ENCODE results near the gene FLT4. TPM values are rescaled to one million over a fixed set of nuclear protein-coding genes. Genes with fewer than 3 reads are reported as not detected.

FLT4 gene
- total and polyA plus RNA-seq, 9 of the 15 experiments (the other 6 are each of a cell fraction or from before 2014, with no cell fraction given) = 0.01 to 0.42 (median 0.14) TPM; not detected in 2

- no TSS peak for BruUV-seq (replicated peaks)
- no peak overlapping the region for H3K4me2 ChIP-seq (ENCODE audit: insufficient read depth, low read length)
Observed at GRCh38 chr5:180683220-180683922, 34.0 kb upstream of the FLT4 start.

More at GRCh38 chr5:180683220-180683922, 34.0 kb upstream of the FLT4 start:
- intact Hi-C loops (cut with micrococcal nuclease) = no loop called here
- Histone ChIP-seq H3K36me3 (ENCODE audit: control insufficient read depth, insufficient read depth, low read length) (no peaks in the 10 kb centered on the region), H2AFZ (ENCODE audit: low read depth, low read length) (no peak overlapping the region), H3K4me1 (replicated peaks in 1 of 2; ENCODE audit: control insufficient read depth in 2 of 2, insufficient read depth in 2 of 2, low read length in 2 of 2) (peaks cover 0 to 5% of the 10 kb centered on the region in 2 experiments; a peak in 1 of 5 replicates), H3K9ac (ENCODE audit: insufficient read depth in 1 of 2, low read depth in 2 of 2, low read length in 2 of 2) (no peak overlapping the region), H3K27me3 (ENCODE audit: control insufficient read depth in 2 of 2, insufficient read depth in 2 of 2, low read length in 2 of 2) (peaks cover 32 to 68% of the 10 kb centered on the region in 2 experiments), H3K4me3 (no peak overlapping the region), H3K9me3 (replicated peaks; ENCODE audit: control insufficient read depth, insufficient read depth, low read depth, low read length) (no peaks in the 10 kb centered on the region), H3K9me1 (ENCODE audit: control insufficient read depth, insufficient read depth, low read length) (no peaks in the 10 kb centered on the region), H4K20me1 (replicated peaks; ENCODE audit: control insufficient read depth, insufficient read depth, low read length) (no peaks in the 10 kb centered on the region), H3K27ac (ENCODE audit: extremely low read depth, low read depth, low read length) (no peak overlapping the region), H3K79me2 (ENCODE audit: control insufficient read depth, insufficient read depth, low read length) (no peaks in the 10 kb centered on the region)
- ATAC-seq (no peak), FAIRE-seq (no peak), DNase-seq (ENCODE audit: extremely low read depth in 1 of 4, low spot score in 3 of 4) (no peak)
- WGBS (ENCODE audit: insufficient coverage, low coverage, missing lambda C conversion rate) = 4% methylated on average over 6 of the region's 6 CpGs
- TF ChIP-seq PREB (CRISPR knock-in tag; IDR thresholded peaks at IDR 0.05) = no peak
- TF ChIP-seq CHD1 (IDR thresholded peaks at IDR 0.05; ENCODE audit: low read length) = no peak
- TF ChIP-seq ZFP36 (IDR thresholded peaks at IDR 0.05; ENCODE audit: low read depth, low read length, partially characterized antibody) = peak; percentile 30
- no peak for TF ChIP-seq GMEB1 (CRISPR knock-in tag; IDR thresholded peaks at IDR 0.05)
- TF ChIP-seq, protein P1, sequence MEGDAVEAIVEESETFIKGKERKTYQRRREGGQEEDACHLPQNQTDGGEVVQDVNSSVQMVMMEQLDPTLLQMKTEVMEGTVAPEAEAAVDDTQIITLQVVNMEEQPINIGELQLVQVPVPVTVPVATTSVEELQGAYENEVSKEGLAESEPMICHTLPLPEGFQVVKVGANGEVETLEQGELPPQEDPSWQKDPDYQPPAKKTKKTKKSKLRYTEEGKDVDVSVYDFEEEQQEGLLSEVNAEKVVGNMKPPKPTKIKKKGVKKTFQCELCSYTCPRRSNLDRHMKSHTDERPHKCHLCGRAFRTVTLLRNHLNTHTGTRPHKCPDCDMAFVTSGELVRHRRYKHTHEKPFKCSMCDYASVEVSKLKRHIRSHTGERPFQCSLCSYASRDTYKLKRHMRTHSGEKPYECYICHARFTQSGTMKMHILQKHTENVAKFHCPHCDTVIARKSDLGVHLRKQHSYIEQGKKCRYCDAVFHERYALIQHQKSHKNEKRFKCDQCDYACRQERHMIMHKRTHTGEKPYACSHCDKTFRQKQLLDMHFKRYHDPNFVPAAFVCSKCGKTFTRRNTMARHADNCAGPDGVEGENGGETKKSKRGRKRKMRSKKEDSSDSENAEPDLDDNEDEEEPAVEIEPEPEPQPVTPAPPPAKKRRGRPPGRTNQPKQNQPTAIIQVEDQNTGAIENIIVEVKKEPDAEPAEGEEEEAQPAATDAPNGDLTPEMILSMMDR (IDR thresholded peaks at IDR 0.05 in 2 of 3, conservative IDR thresholded peaks at IDR 0.05 in 1 of 3; ENCODE audit: insufficient read depth in 2 of 3, low read depth in 1 of 3, low read length in 3 of 3) = peak in 2 of 3 experiments; percentile 2 to 40; a peak in 2 of 6 replicates
- TF ChIP-seq SRF (CRISPR knock-in tag; IDR thresholded peaks at IDR 0.05) = no peak
- no peak for TF ChIP-seq HDAC6 (IDR thresholded peaks at IDR 0.05; ENCODE audit: low read depth, low read length)
- TF ChIP-seq, protein P2, sequence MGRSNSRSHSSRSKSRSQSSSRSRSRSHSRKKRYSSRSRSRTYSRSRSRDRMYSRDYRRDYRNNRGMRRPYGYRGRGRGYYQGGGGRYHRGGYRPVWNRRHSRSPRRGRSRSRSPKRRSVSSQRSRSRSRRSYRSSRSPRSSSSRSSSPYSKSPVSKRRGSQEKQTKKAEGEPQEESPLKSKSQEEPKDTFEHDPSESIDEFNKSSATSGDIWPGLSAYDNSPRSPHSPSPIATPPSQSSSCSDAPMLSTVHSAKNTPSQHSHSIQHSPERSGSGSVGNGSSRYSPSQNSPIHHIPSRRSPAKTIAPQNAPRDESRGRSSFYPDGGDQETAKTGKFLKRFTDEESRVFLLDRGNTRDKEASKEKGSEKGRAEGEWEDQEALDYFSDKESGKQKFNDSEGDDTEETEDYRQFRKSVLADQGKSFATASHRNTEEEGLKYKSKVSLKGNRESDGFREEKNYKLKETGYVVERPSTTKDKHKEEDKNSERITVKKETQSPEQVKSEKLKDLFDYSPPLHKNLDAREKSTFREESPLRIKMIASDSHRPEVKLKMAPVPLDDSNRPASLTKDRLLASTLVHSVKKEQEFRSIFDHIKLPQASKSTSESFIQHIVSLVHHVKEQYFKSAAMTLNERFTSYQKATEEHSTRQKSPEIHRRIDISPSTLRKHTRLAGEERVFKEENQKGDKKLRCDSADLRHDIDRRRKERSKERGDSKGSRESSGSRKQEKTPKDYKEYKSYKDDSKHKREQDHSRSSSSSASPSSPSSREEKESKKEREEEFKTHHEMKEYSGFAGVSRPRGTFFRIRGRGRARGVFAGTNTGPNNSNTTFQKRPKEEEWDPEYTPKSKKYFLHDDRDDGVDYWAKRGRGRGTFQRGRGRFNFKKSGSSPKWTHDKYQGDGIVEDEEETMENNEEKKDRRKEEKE (IDR thresholded peaks at IDR 0.05; ENCODE audit: borderline replicate concordance in 1 of 2, control insufficient read depth in 1 of 2, low read depth in 2 of 2, low read length in 1 of 2) = no peak
- in situ Hi-C loops (cut with MboI) = no loop called here
- POLR2A ChIA-PET = interaction anchor here (1.1 kb wide), 1 partner anchor 113 kb away, joined by 3 read pairs; no protein-coding TSS in a partner anchor
- CTCF ChIA-PET (ENCODE audit: low intra/inter-chr PET ratio) = no interaction called here
